ENCODE results near the gene MYL3.

The MYL3 gene

GRCh38 chr3:46882377-46883053, 19.3 kb upstream of the MYL3 start:
- peak; percentile 17 for DNase-seq

GRCh38 chr3:46881596-46882376, 18.5 kb upstream of the MYL3 start:
- DNase-seq: peak; percentile 7

DNA sequence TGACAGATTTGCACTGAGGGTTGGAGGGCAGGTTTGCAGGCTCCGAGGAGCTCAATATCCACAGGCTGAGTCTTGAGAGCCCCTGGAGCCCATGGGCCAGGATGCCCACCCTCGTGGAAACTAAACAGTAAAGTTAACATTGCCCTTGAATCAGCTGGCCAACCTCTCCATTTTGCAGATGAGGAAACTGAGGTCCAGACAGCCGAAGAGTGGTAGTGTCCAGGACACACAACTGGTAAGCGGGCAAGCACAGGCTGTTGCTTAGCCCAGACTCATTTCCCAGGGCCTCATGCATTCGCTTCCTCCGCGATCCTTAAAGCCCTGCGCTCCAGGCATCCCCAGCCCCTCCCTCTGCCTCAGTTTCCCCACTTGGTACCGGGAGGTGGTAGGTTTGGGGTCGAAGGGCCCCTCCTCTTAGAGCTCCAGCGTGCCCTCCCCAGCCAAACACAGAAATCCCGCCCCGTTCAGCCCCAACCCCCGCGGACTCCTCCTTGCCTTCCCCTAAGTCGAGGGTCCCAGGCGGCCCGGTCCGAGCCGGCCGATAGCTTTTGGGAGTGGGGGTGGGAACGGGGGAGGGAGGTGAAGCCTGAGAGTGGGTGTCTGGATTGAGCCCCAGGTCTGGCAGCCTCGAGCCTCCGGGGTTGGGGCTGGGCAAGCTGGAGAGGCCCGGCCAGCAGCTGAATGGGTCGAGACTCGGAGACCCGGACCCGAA, 17.8 kb upstream of the MYL3 start:
- DNase-seq: no peak

GRCh38 chr3:46878781-46879436, 15.7 kb upstream of the MYL3 start:
- DNase-seq: no peak

- DNase-seq: no peak
These were observed 14.3 kb upstream of the MYL3 start, which contains the start of gene PTH1R for GRCh38 chr3:46877406-46878125. PTH1R (plus strand) TSS chr3:46877721; CDS start chr3:46883560, 5,839 bp downstream.

DNA sequence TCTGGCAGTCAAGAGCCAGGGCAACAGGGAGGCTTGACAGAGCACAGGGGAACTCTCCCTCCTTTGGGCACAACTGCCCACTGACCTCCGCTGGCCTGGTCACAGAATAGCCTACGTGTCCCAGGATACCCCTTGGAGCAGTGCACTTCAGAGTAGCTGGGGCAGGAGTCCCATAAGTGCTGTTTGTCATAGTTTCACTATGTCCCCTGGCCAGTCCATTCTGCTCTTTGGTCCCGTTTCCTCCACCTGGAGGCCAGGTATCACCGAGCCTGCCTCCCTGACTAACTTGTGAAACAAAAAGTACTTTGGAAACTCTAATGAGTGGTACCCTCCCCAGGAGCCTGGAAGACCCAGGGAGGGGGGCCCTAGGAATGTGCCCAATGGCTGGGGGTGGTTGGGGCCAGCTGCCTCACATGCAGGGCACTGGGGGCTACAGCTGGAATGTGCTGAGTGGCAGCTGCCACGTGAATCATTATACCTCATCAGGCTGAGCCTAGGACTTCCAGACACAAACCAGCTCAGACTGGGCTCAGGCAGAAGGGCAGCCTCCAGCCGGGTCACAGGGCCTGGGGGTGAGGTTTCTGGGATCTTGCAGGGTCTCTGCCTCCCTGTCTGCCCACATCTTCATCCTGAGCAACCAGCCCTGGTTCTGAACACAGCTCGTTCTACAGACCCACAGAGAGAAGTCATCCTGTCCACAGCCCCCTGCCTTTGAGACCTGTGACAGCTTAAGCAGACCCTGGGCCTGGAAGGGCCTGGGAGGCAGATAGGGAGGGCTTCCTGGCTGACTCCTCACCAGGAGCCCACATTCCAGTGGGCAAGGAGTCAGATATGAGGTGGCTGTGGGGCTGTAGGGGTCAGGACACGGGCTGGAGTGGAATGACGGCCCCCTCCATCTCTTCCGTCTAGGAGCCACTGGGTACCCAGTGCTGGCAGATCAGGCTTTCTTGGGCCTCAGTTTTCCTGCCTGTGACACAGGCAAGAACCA, 13.4 kb upstream of the MYL3 start:
- no peak for DNase-seq

DNA sequence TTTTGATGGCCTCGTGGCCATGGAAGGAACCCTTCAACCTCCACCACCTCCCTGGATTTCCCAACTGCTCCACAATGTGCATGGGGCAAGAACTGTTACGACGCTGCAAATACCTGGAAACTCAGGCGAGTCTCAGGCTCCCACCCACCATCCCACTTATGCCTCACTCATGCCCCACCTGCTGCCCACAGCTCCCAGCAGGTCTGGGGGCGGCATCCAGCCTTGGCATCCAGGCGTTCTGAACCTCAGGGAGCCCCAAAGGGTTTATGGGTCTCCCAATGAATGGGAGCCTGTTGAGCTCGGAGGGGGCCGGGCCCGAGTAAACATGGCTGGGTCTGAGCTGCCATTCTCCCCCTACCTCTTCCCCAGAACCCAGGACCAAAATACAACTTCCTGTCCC, 12.3 kb upstream of the MYL3 start:
- no peak for DNase-seq

GRCh38 chr3:46874430-46874829, 11.2 kb upstream of the MYL3 start:
- no peak for DNase-seq

- no peak for DNase-seq
These were observed 10.3 kb upstream of the MYL3 start for GRCh38 chr3:46873521-46873920.

- no peak for DNase-seq
These were observed 8.0 kb upstream of the MYL3 start for GRCh38 chr3:46871222-46871621.

GRCh38 chr3:46870651-46871050, 7.4 kb upstream of the MYL3 start:
- no peak for DNase-seq

DNA sequence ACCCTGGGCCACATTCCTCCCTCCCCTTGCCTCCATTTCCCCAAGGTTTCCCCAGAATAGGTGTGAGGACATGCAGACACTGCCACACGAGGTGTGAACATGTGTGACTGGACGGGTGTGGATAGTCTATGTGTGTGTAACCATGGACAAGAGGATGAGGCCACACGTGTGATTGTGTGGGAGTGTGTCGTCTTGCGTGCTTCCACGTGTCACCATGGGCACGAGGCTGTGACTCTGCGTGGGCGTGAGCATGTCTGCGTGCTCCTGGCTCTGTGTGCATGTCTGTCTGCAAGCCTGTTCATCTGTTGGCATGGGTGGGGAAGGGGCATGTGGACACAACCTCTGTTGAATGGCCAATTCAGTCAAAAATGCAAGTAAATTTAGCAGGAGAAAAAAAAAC, 6.2 kb upstream of the MYL3 start:
- no peak for DNase-seq

GRCh38 chr3:46868948-46869347, 5.7 kb upstream of the MYL3 start:
- no peak for DNase-seq

GRCh38 chr3:46868287-46868686, 5.0 kb upstream of the MYL3 start:
- DNase-seq: no peak

DNA sequence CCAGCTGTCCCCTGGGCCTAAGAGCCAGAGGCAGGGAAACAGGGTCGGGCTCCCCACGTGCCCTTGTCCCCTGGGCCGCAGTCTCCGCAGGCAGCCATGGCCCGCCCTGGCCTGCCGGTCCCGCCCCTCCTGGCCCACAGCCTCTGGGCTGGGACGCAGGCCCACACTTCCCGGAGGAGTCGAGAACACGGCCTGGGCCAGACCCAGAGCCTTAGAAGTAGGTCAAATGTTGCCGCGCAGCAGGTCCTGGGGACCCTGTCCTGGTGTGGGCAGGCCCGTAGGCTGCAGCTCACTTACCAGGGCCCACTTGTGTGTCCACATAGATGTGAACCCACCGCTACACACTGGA, 4.3 kb upstream of the MYL3 start:
- no peak for DNase-seq

DNA sequence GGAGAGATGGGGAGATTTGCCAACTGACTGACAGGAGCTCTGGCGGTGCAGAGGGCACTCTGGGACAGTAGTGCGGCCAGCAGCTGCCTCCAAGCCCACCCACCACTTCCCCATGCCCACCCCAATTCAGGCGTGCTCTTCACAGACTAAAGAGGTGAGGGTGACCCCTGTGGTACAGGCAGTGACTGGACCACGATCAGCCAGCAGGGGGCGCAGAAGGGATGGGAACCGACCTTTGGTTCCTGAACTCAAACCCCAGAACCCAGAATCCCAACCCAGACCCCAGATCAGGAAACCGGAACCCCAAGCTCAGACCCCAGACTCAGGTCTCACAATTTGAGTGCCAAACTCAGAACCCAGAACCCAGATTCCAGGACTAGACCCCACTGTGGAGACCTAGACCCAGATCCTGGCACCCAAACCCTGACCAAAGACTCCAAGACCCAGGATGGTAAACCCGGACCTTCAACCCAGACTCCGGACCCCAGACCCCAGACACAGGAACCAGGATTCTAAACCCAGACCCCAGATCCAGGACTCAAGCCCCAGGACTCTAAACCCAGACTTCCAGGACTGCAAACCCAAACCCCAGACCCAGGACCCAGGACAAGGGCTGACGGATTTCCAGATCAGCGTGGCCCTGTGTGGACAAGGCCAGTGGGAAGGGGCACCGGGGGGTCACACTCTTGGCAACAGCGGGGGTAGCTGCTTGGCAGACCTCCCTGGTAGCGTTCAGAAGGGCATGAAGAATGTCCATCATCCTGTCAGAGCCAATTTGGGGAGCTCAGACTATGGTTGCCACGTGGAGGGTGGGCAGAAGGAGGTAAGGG, 3.7 kb upstream of the MYL3 start:
- DNase-seq: peak; percentile 42

- no peak for DNase-seq
These were observed 2.9 kb upstream of the MYL3 start for GRCh38 chr3:46866032-46866595.

DNA sequence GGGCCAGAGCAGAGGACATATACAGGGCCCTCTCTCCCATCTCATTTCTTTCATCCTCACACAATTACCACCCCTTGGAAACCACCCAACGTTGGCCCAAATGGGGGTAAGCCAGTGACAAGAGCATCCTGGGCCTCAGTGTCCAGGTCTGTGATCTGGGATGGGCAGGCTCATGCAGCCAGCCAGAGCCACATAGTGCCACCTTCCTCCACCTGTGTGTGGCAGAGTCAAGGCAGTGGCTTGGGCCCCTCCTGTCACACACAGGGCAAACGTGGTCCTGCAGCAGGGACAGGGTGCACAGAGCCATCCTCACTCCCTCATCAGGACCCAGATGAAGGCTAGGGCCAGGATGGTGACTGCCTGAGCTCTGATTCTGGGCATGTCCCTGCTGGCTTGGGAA, 2.3 kb upstream of the MYL3 start:
- DNase-seq: no peak

- DNase-seq: no peak
These were observed 1.8 kb upstream of the MYL3 start for GRCh38 chr3:46865031-46865507.
